Ishikawa (cell line): Measurements from ENCODE around the gene TIFAB.

Experiments used
- CEBPB ChIP-seq: IDR thresholded peaks from 2 replicates; pipeline ENCODE4 v1.6.1; 2012
- CREB1 ChIP-seq: IDR thresholded peaks from 2 replicates; pipeline ENCODE4 v1.6.1; 2012; ENCODE audit warnings: low read depth
- EGR1 ChIP-seq: IDR thresholded peaks from 2 replicates; pipeline ENCODE4 v1.6.1; 2012
- EP300 ChIP-seq: IDR thresholded peaks from 2 replicates; pipeline ENCODE4 v1.6.1; 2012; ENCODE audit warnings: borderline replicate concordance
- FOXM1 ChIP-seq: IDR thresholded peaks from 2 replicates; pipeline ENCODE4 v1.6.1; 2012; ENCODE audit warnings: low read depth, borderline replicate concordance
- MAX ChIP-seq: IDR thresholded peaks from 2 replicates; pipeline ENCODE4 v1.6.1; 2012
- NFIC ChIP-seq: IDR thresholded peaks from 2 replicates; pipeline ENCODE4 v1.6.1; 2012
- REST ChIP-seq: IDR thresholded peaks from 2 replicates; pipeline ENCODE4 v1.6.1; 2012; ENCODE audit warnings: low read depth, mild to moderate bottlenecking
- TAF1 ChIP-seq: IDR thresholded peaks from 2 replicates; pipeline ENCODE4 v1.6.1; 2012; ENCODE audit warnings: low read depth, mild to moderate bottlenecking
- TEAD4 ChIP-seq: IDR thresholded peaks from 2 replicates; pipeline ENCODE4 v1.6.1; 2012
- YY1 ChIP-seq: IDR thresholded peaks from 2 replicates; pipeline ENCODE4 v1.6.1; 2012; ENCODE audit warnings: low read depth

- TF ChIP-seq MAX (no peak), EP300 (no peak), FOXM1 (no peak), CREB1 (no peak), TEAD4 (no peak), YY1 (no peak), NFIC (no peak), TAF1 (no peak), REST (no peak), EGR1 (no peak), CEBPB (no peak)
Measured at GRCh38 chr5:135425641-135426040, 26.5 kb downstream of the TIFAB start.
